Astrocyte (in vitro differentiated cells and primary cell): ENCODE results near the gene INVS. TPM values are rescaled to one million over a fixed set of nuclear protein-coding genes. Genes with fewer than 3 reads are reported as not detected.
A peak's percentile ranks its signal among the peaks of the same experiment; 100 is the strongest.
"Not testable (repeated sequence)": the region's sequence is repeated elsewhere in the genome, so short reads cannot be mapped to it uniquely, and the experiment has no call there.

ENCODE experiments used
- DNase-seq: peaks from one replicate; pipeline ENCODE4 v3.0.0-alpha.2; 2010; ENCODE audit warnings: low read depth
- FAIRE-seq: peaks from 2 replicates; lab custom pipeline; 2011; peaks lifted over from hg19 to GRCh38; lab: Jason Lieb, UNC
- H2AFZ ChIP-seq: 2 replicates; pipeline ENCODE4 v1.6.0; 2012; ENCODE audit warnings: low read depth, low read length, inconsistent platforms
- H3K27ac ChIP-seq: 2 replicates; pipeline ENCODE4 v1.5.1; 2011; ENCODE audit warnings: low read depth, low read length, inconsistent platforms
- H3K27me3 ChIP-seq: 2 replicates; pipeline ENCODE4 v1.6.0; 2011; ENCODE audit warnings: low read length, inconsistent platforms; ENCODE audit not compliant: insufficient read depth
- H3K36me3 ChIP-seq: 2 replicates; pipeline ENCODE4 v1.5.1; 2011; ENCODE audit warnings: low read length, inconsistent platforms; ENCODE audit not compliant: insufficient read depth
- H3K4me1 ChIP-seq: 2 replicates; pipeline ENCODE4 v1.5.1; 2011; ENCODE audit warnings: low read length, inconsistent platforms; ENCODE audit not compliant: insufficient read depth
- H3K4me2 ChIP-seq: 2 replicates; pipeline ENCODE4 v1.6.0; 2012; ENCODE audit warnings: low read length, inconsistent platforms
- H3K4me3 ChIP-seq: 2 replicates; pipeline ENCODE4 v1.5.1; 2011; ENCODE audit warnings: low read depth, mild to moderate bottlenecking, low read length, inconsistent platforms; ENCODE audit not compliant: insufficient read depth
- H3K79me2 ChIP-seq: 2 replicates; pipeline ENCODE4 v1.6.0; 2012; ENCODE audit warnings: mild to moderate bottlenecking, low read length, inconsistent platforms; ENCODE audit not compliant: insufficient read depth
- H3K9ac ChIP-seq: 2 replicates; pipeline ENCODE4 v1.6.0; 2012; ENCODE audit warnings: mild to moderate bottlenecking, low read length, inconsistent platforms
- H3K9me3 ChIP-seq: 2 replicates; pipeline ENCODE4 v1.5.1; 2012; ENCODE audit warnings: low read depth, mild to moderate bottlenecking, low read length, inconsistent platforms; ENCODE audit not compliant: insufficient read depth
- H4K20me1 ChIP-seq: 2 replicates; pipeline ENCODE4 v1.6.0; 2012; ENCODE audit warnings: low read length, inconsistent platforms; ENCODE audit not compliant: insufficient read depth
- H3K27ac Mint-ChIP-seq: one replicate; pipeline ENCODE4 v1.8.0; 2021; ENCODE audit warnings: mild to moderate bottlenecking, mixed read lengths; ENCODE audit not compliant: unreplicated experiment
- H3K27me3 Mint-ChIP-seq: one replicate; pipeline ENCODE4 v1.8.0; 2021; ENCODE audit warnings: low read depth, mixed read lengths; ENCODE audit not compliant: unreplicated experiment
- H3K36me3 Mint-ChIP-seq: one replicate; pipeline ENCODE4 v1.8.0; 2021; ENCODE audit warnings: low read depth, mixed read lengths; ENCODE audit not compliant: unreplicated experiment
- H3K4me1 Mint-ChIP-seq: one replicate; pipeline ENCODE4 v1.8.0; 2021; ENCODE audit warnings: low read depth, mixed read lengths; ENCODE audit not compliant: unreplicated experiment
- H3K4me3 Mint-ChIP-seq: one replicate; pipeline ENCODE4 v1.8.0; 2021; ENCODE audit warnings: mild to moderate bottlenecking, moderate library complexity, mixed read lengths; ENCODE audit not compliant: unreplicated experiment
- H3K9me3 Mint-ChIP-seq: one replicate; pipeline ENCODE4 v1.8.0; 2021; ENCODE audit warnings: mild to moderate bottlenecking, mixed read lengths; ENCODE audit not compliant: unreplicated experiment
- CTCF ChIP-seq: IDR thresholded peaks from 2 replicates; pipeline ENCODE4 v1.5.1; 2011; ENCODE audit warnings: low read depth, mild to moderate bottlenecking, inconsistent platforms, low read length, moderate library complexity; ENCODE audit not compliant: insufficient read depth
- EZH2 ChIP-seq: IDR thresholded peaks from 2 replicates; pipeline ENCODE4 v1.6.1; 2012; ENCODE audit warnings: mild to moderate bottlenecking, low read length, inconsistent platforms; ENCODE audit not compliant: insufficient read depth
- total RNA-seq: library from RNA; stranded (reverse); gene quantifications from 2 replicates; pipeline ENCODE4 v1.2.1, GENCODE V29; 2021

Gene INVS
- total RNA-seq, 1 donor from 2014 or later, result 17.5 TPM

GRCh38 chr9:100074093-100074492 lies 24.9 kb upstream of the INVS start:
- Mint-ChIP-seq H3K4me3 (no peak overlapping the region), H3K27me3 (no peaks in the 10 kb centered on the region), H3K36me3 (no peaks in the 10 kb centered on the region), H3K9me3 (no peaks in the 10 kb centered on the region), H3K4me1 (peaks cover 21% of the 10 kb centered on the region), H3K27ac (no peak overlapping the region)
- Histone ChIP-seq H3K36me3 (no peaks in the 10 kb centered on the region), H4K20me1 (peaks cover 92% of the 10 kb centered on the region), H3K9ac (no peak overlapping the region), H3K4me1 (no peaks in the 10 kb centered on the region), H3K27me3 (no peaks in the 10 kb centered on the region), H3K4me2 (peak overlapping the region; percentile 28), H3K9me3 (no peaks in the 10 kb centered on the region), H3K27ac (no peak overlapping the region), H3K79me2 (peaks cover 27% of the 10 kb centered on the region), H3K4me3 (no peak overlapping the region), H2AFZ (no peak overlapping the region)
- DNase-seq, result peak; percentile 74
- FAIRE-seq, result no peak
- TF ChIP-seq CTCF, result no peak
- TF ChIP-seq EZH2, result no peak

GRCh38 chr9:100074989-100075388 lies 24.1 kb upstream of the INVS start:
- FAIRE-seq (no peak), DNase-seq (no peak)
- Histone ChIP-seq H3K4me3 (no peak overlapping the region), H3K4me1 (no peaks in the 10 kb centered on the region), H3K4me2 (no peak overlapping the region), H3K79me2 (peaks cover 31% of the 10 kb centered on the region), H3K27ac (no peak overlapping the region), H4K20me1 (peaks cover 96% of the 10 kb centered on the region), H2AFZ (no peak overlapping the region), H3K9ac (no peak overlapping the region), H3K36me3 (no peaks in the 10 kb centered on the region), H3K9me3 (no peaks in the 10 kb centered on the region), H3K27me3 (no peaks in the 10 kb centered on the region)
- no peak overlapping the region for H3K27ac Mint-ChIP-seq
- no peak overlapping the region for H3K4me3 Mint-ChIP-seq
- no peaks in the 10 kb centered on the region for H3K27me3 Mint-ChIP-seq
- H3K9me3 Mint-ChIP-seq, result no peaks in the 10 kb centered on the region
- H3K36me3 Mint-ChIP-seq, result no peaks in the 10 kb centered on the region
- H3K4me1 Mint-ChIP-seq, result peaks cover 18% of the 10 kb centered on the region
- TF ChIP-seq EZH2 (no peak), CTCF (no peak)

GRCh38 chr9:100076256-100076655 lies 22.8 kb upstream of the INVS start:
- H3K9me3 Mint-ChIP-seq, H3K27me3 ChIP-seq, FAIRE-seq, H3K4me3 Mint-ChIP-seq, H3K4me2 ChIP-seq, H3K9me3 ChIP-seq, H3K27me3 Mint-ChIP-seq, H3K36me3 ChIP-seq, H3K9ac ChIP-seq, H3K36me3 Mint-ChIP-seq, H3K27ac Mint-ChIP-seq, H3K27ac ChIP-seq, H2AFZ ChIP-seq, DNase-seq, H3K4me1 ChIP-seq, H3K4me3 ChIP-seq: not testable (repeated sequence)
- Histone ChIP-seq H3K79me2 (peaks cover 35% of the 10 kb centered on the region), H4K20me1 (peaks cover 96% of the 10 kb centered on the region)
- peaks cover 13% of the 10 kb centered on the region for H3K4me1 Mint-ChIP-seq
